GM23338 (cell line): Measurements from ENCODE around the gene XKR7.

Source experiments
- CTCF ChIP-seq, 2 experiments: fragments of 200-600 bp in 1 of 2; sonication (generic) in 1 of 2; conservative IDR thresholded peaks; 2 replicates each; pipeline versions ENCODE4 v1.5.1 to v1.6.1; 2016 to 2017; ENCODE audit warnings: antibody characterized with exemption in 2 of 2, low read depth in 2 of 2, mild to moderate bottlenecking in 2 of 2, moderate library complexity in 1 of 2
- EZH2 ChIP-seq: fragments of 200-600 bp; sonication (generic); IDR thresholded peaks from one replicate; pipeline ENCODE4 v1.8.0; 2017; ENCODE audit warnings: antibody characterized with exemption, mild to moderate bottlenecking, low read depth; ENCODE audit not compliant: unreplicated experiment
- NANOG ChIP-seq: IDR thresholded peaks from 2 replicates; pipeline ENCODE4 v1.6.1; 2016; ENCODE audit warnings: antibody characterized with exemption, borderline replicate concordance

- TF ChIP-seq CTCF (conservative IDR thresholded peaks at IDR 0.05; ENCODE audit: low read depth in 2 of 2): no peak
- TF ChIP-seq EZH2: no peak
- TF ChIP-seq NANOG: no peak
Observed at GRCh38 chr20:31974951-31975487, 7.1 kb downstream of the XKR7 start.
